Measurements from ENCODE around the gene MAD1L1. TPM values are rescaled to one million over a fixed set of nuclear protein-coding genes. Genes with fewer than 3 reads are reported as not detected.

The MAD1L1 gene
- total RNA-seq, 2 experiments from 2014 or later: 157 to 160 TPM

DNA sequence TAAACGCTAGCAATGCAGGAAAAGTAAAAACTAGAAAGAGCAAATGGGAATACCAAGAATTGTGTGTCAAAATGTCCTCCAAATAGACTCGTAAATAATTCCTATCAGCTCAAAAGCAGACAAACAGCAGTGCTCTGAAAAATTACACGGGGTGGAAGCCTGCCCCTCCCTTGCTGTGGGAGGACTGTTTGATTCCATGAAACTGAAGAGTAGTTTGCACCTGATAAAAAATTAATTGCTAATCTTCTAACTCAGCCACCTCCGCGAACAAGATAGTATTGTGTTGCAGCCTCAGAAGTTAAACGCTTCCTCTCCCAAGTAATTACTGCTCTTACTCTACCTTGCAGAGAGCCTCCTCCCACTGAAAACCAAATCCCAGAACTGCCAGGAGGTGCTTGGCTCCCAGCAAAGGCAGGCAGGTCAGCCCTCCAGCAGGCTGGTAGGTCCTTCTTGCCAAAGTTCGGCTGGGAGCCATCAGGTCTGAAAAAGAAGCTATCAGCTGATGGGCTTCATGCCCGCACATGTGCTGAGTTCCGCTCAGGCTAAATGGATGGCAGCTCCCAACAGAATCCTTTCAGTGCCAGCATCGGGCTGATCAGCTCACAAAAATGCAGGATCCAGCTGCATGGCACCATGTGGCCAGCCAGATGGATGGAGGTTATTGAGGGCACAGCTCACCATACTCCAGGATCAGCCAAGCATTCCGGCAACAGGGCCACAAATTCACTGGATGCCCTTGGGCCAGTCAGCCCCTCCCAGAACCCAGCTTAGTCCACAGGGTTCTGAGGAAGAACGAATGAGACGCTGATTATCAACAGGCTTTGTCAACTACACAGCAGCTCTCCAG, 37.1 kb downstream of the MAD1L1 start:
- no peak for ATAC-seq (ENCODE audit: poor library complexity)
- Histone ChIP-seq H3K9me3 (ENCODE audit: control insufficient read depth in 1 of 2, insufficient read depth in 1 of 2, low read length in 2 of 2) (peaks cover 11 to 25% of the 10 kb centered on the region in 2 experiments), H3K4me3 (ENCODE audit: low read length) (no peak overlapping the region), H3K36me3 (ENCODE audit: insufficient read depth, low read length) (peaks cover 25% of the 10 kb centered on the region), H3K4me1 (ENCODE audit: insufficient read depth, low read length) (no peaks in the 10 kb centered on the region), H3K27me3 (ENCODE audit: control insufficient read depth in 1 of 2, insufficient read depth in 2 of 2, low read length in 2 of 2) (no peaks in the 10 kb centered on the region), H3K27ac (ENCODE audit: low read depth in 1 of 2, low read length in 2 of 2) (no peak overlapping the region)
- TF ChIP-seq, protein P1, sequence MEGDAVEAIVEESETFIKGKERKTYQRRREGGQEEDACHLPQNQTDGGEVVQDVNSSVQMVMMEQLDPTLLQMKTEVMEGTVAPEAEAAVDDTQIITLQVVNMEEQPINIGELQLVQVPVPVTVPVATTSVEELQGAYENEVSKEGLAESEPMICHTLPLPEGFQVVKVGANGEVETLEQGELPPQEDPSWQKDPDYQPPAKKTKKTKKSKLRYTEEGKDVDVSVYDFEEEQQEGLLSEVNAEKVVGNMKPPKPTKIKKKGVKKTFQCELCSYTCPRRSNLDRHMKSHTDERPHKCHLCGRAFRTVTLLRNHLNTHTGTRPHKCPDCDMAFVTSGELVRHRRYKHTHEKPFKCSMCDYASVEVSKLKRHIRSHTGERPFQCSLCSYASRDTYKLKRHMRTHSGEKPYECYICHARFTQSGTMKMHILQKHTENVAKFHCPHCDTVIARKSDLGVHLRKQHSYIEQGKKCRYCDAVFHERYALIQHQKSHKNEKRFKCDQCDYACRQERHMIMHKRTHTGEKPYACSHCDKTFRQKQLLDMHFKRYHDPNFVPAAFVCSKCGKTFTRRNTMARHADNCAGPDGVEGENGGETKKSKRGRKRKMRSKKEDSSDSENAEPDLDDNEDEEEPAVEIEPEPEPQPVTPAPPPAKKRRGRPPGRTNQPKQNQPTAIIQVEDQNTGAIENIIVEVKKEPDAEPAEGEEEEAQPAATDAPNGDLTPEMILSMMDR (IDR thresholded peaks at IDR 0.05): no peak
- Mint-ChIP-seq H3K4me3 (no peak overlapping the region), H3K27ac (no peak overlapping the region), H3K4me1 (ENCODE audit: low read depth) (no peaks in the 10 kb centered on the region), H3K36me3 (ENCODE audit: low read depth) (peaks cover 57% of the 10 kb centered on the region), H3K27me3 (no peaks in the 10 kb centered on the region), H3K9me3 (no peaks in the 10 kb centered on the region)
- ChIA-PET CTCF (interaction anchor here (0.8 kb wide), 1 partner anchor 158 kb away, joined by 3 read pairs; no protein-coding TSS in a partner anchor), POLR2A (no interaction called here)
- intact Hi-C loops (cut with DNase I, micrococcal nuclease): no loop called here
- DNase-seq: no peak

DNA sequence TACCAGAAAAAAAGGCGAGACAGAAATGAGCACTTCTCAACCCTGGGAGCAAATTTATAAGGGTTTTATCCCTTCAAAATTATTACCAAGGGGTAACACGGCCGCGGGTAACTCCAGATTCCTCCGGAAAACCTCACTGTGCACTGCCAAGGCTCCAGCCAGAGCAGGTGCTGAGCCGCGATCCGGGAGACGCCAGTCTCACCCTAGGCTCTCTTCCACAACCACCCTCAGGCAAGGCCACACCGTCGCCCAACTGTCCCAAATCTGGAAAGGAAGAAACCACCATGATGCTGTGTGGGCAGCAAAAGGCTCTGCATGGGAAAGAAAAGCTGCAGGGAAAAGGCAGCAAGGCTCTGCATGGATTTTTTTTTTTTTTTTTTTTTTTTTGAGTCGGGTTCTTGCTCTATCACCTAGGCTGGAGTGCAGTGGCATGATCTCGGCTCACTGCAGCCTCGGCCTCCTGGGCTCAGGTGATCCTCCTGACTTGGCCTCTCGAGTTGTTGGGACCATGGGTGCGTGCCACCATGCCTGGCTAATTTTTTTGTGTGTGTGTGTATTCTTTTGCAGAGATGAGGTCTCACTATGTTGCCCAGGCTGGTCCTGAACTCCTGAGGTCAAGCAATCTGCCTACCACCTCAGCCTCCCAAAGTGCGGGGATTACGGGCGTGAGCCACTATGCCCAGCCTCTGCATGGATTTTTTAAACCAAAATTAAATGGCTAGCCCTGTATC, 39.0 kb downstream of the MAD1L1 start:
- Mint-ChIP-seq H3K27me3 (no peaks in the 10 kb centered on the region), H3K36me3 (ENCODE audit: low read depth) (peaks cover 63% of the 10 kb centered on the region), H3K27ac (no peak overlapping the region), H3K9me3 (no peaks in the 10 kb centered on the region), H3K4me3 (no peak overlapping the region), H3K4me1 (ENCODE audit: low read depth) (no peaks in the 10 kb centered on the region)
- Histone ChIP-seq H3K9me3 (ENCODE audit: control insufficient read depth in 1 of 2, insufficient read depth in 1 of 2, low read length in 2 of 2) (peaks cover 11 to 25% of the 10 kb centered on the region in 2 experiments), H3K4me3 (ENCODE audit: low read length) (no peak overlapping the region), H3K36me3 (ENCODE audit: insufficient read depth, low read length) (peaks cover 10% of the 10 kb centered on the region), H3K27ac (ENCODE audit: low read depth in 1 of 2, low read length in 2 of 2) (no peak overlapping the region), H3K27me3 (ENCODE audit: control insufficient read depth in 1 of 2, insufficient read depth in 2 of 2, low read length in 2 of 2) (no peaks in the 10 kb centered on the region), H3K4me1 (ENCODE audit: insufficient read depth, low read length) (no peaks in the 10 kb centered on the region)
- ChIA-PET POLR2A (no interaction called here), CTCF (no interaction called here)
- no peak for DNase-seq
- TF ChIP-seq, protein P1 (IDR thresholded peaks at IDR 0.05): no peak
- ATAC-seq (ENCODE audit: poor library complexity): no peak
- intact Hi-C loops (cut with DNase I, micrococcal nuclease): no loop called here

DNA sequence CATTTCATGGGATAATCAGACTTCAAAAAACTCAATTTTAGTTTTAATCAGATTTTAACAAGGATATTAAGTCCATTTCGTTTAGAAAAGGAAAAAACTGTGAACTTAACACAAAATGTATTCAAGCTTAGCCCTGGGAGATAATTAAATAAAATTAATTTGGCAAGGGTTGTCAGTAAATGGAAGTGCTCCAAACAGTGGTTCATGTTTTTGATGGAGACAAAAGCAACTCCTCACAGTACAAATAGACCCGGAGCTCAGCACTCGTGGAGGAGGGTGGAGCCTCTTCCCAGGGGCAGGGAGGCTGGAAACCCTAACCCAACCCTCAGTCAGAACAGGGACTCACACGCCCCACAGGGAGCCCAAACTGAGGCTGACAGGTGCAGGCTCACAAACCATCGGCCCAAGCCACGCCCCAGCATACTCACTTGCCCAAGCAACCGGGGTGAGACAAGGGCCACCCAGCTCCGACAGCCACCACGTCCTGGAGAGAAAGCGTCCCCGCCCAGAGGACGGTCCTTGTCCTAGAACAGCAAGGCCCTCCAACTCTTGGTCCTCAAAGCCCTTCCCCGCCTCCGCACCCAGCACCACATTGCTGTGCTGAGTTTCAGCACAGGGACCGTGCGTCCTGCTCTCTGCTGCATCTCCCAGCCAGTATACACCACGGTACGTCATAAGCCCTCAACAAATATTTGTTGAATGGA, 39.8 kb downstream of the MAD1L1 start:
- Mint-ChIP-seq H3K4me1 (ENCODE audit: low read depth) (no peaks in the 10 kb centered on the region), H3K9me3 (no peaks in the 10 kb centered on the region), H3K27ac (no peak overlapping the region), H3K27me3 (no peaks in the 10 kb centered on the region), H3K4me3 (no peak overlapping the region), H3K36me3 (ENCODE audit: low read depth) (peaks cover 71% of the 10 kb centered on the region)
- CTCF ChIA-PET: no interaction called here
- intact Hi-C loops (cut with DNase I, micrococcal nuclease): no loop called here
- Histone ChIP-seq H3K4me1 (ENCODE audit: insufficient read depth, low read length) (no peaks in the 10 kb centered on the region), H3K4me3 (ENCODE audit: low read length) (no peak overlapping the region), H3K27ac (ENCODE audit: low read depth in 1 of 2, low read length in 2 of 2) (no peak overlapping the region), H3K27me3 (ENCODE audit: control insufficient read depth in 1 of 2, insufficient read depth in 2 of 2, low read length in 2 of 2) (no peaks in the 10 kb centered on the region), H3K36me3 (ENCODE audit: insufficient read depth, low read length) (peaks cover 10% of the 10 kb centered on the region), H3K9me3 (ENCODE audit: control insufficient read depth in 1 of 2, insufficient read depth in 1 of 2, low read length in 2 of 2) (peaks cover 11 to 25% of the 10 kb centered on the region in 2 experiments)
- TF ChIP-seq, protein P1 (IDR thresholded peaks at IDR 0.05): no peak
- DNase-seq: peak in 1 of 14 experiments; percentile 8
- POLR2A ChIA-PET: no interaction called here
- ATAC-seq (ENCODE audit: poor library complexity): no peak
